HAP-1 (cell line): Measurements from ENCODE around the gene PDE1C.

ENCODE experiments used
- DNase-seq, 2 experiments: peaks; one replicate each; pipeline ENCODE4 v3.0.0-alpha.2; 2016 to 2020; ENCODE audit warnings: low spot score in 2 of 2
- H3K27me3 ChIP-seq: fragments of 250-450 bp; sonication (Bioruptor Pico); 2 replicates; pipeline ENCODE4 v1.5.1; 2020; ENCODE audit warnings: low read depth, mild to moderate bottlenecking, moderate library complexity
- H3K36me3 ChIP-seq: fragments of 250-450 bp; sonication (Bioruptor Pico); replicated peaks from 2 replicates; pipeline ENCODE4 v1.5.1; 2020; ENCODE audit warnings: mild to moderate bottlenecking
- H3K4me1 ChIP-seq: fragments of 250-450 bp; sonication (Bioruptor Pico); 2 replicates; pipeline ENCODE4 v1.5.1; 2020; ENCODE audit warnings: mild to moderate bottlenecking
- H3K4me3 ChIP-seq: fragments of 250-450 bp; sonication (Bioruptor Pico); 2 replicates; pipeline ENCODE4 v1.5.1; 2020; ENCODE audit warnings: mild to moderate bottlenecking, moderate library complexity
- H3K9me3 ChIP-seq: fragments of 250-450 bp; sonication (Bioruptor Pico); 2 replicates; pipeline ENCODE4 v1.5.1; 2020; ENCODE audit warnings: mild to moderate bottlenecking, moderate library complexity
- in situ Hi-C: fragments of 300-500 bp; cut with MboI; formaldehyde crosslinking; loops from 3 replicates; pipeline ENCODE4 v1.14.3; 2020; ENCODE audit warnings: low sequenced_read_pairs, inconsistent platforms, mixed read lengths

Gene PDE1C

GRCh38 chr7:31953432-31953831, 116.8 kb downstream of the PDE1C start:
- in situ Hi-C loops: no loop called here
- H3K27me3 ChIP-seq: no peaks in the 10 kb centered on the region
- no peak overlapping the region for H3K4me3 ChIP-seq
- no peaks in the 10 kb centered on the region for H3K36me3 ChIP-seq
- DNase-seq: no peak
- H3K9me3 ChIP-seq: no peaks in the 10 kb centered on the region
- no peaks in the 10 kb centered on the region for H3K4me1 ChIP-seq

GRCh38 chr7:31950091-31950755, 120.0 kb downstream of the PDE1C start:
- H3K36me3 ChIP-seq: no peaks in the 10 kb centered on the region
- H3K9me3 ChIP-seq: 0 out of 2 replicates have a peak, but pooled peaks cover 2% of the 10 kb centered on the region
- no peak for DNase-seq
- H3K27me3 ChIP-seq: no peaks in the 10 kb centered on the region
- H3K4me3 ChIP-seq: no peak overlapping the region
- in situ Hi-C loops: no loop called here
- no peaks in the 10 kb centered on the region for H3K4me1 ChIP-seq

- 0 out of 2 replicates have a peak, but pooled peaks cover 2% of the 10 kb centered on the region for H3K9me3 ChIP-seq
- H3K4me1 ChIP-seq: no peaks in the 10 kb centered on the region
- no peaks in the 10 kb centered on the region for H3K36me3 ChIP-seq
- in situ Hi-C loops: no loop called here
- H3K4me3 ChIP-seq: no peak overlapping the region
- DNase-seq: no peak
- H3K27me3 ChIP-seq: no peaks in the 10 kb centered on the region
These were observed 122.2 kb downstream of the PDE1C start for GRCh38 chr7:31948029-31948428.

- in situ Hi-C loops: no loop called here
- Histone ChIP-seq H3K9me3 (no peaks in the 10 kb centered on the region), H3K27me3 (no peaks in the 10 kb centered on the region), H3K4me1 (no peaks in the 10 kb centered on the region), H3K36me3 (no peaks in the 10 kb centered on the region), H3K4me3 (no peak overlapping the region)
- DNase-seq: no peak
These were observed 130.0 kb downstream of the PDE1C start for GRCh38 chr7:31940167-31940566.

GRCh38 chr7:31939076-31939475, 131.1 kb downstream of the PDE1C start:
- no peak for DNase-seq
- Histone ChIP-seq H3K27me3 (no peaks in the 10 kb centered on the region), H3K4me1 (no peaks in the 10 kb centered on the region), H3K4me3 (no peak overlapping the region), H3K9me3 (no peaks in the 10 kb centered on the region), H3K36me3 (no peaks in the 10 kb centered on the region)
- in situ Hi-C loops: no loop called here

GRCh38 chr7:31938650-31939049, 131.6 kb downstream of the PDE1C start:
- Histone ChIP-seq H3K4me3 (no peak overlapping the region), H3K9me3 (no peaks in the 10 kb centered on the region), H3K36me3 (no peaks in the 10 kb centered on the region), H3K4me1 (no peaks in the 10 kb centered on the region), H3K27me3 (no peaks in the 10 kb centered on the region)
- in situ Hi-C loops: no loop called here
- no peak for DNase-seq

- no peaks in the 10 kb centered on the region for H3K4me1 ChIP-seq
These were observed 132.2 kb downstream of the PDE1C start for GRCh38 chr7:31937982-31938381.

GRCh38 chr7:31935124-31936054, 134.8 kb downstream of the PDE1C start:
- no peaks in the 10 kb centered on the region for H3K4me1 ChIP-seq
- DNase-seq: no peak
- no peak overlapping the region for H3K4me3 ChIP-seq
- in situ Hi-C loops: no loop called here
- H3K36me3 ChIP-seq: no peaks in the 10 kb centered on the region
- H3K9me3 ChIP-seq: no peaks in the 10 kb centered on the region
- no peaks in the 10 kb centered on the region for H3K27me3 ChIP-seq

More at GRCh38 chr7:31937982-31938381, 132.2 kb downstream of the PDE1C start:
- Histone ChIP-seq H3K27me3 (no peaks in the 10 kb centered on the region), H3K9me3 (no peaks in the 10 kb centered on the region), H3K4me3 (no peak overlapping the region), H3K36me3 (no peaks in the 10 kb centered on the region)
- DNase-seq: no peak
- in situ Hi-C loops: no loop called here

GRCh38 chr7:31934551-31934950, 135.7 kb downstream of the PDE1C start:
- Histone ChIP-seq H3K4me1 (no peaks in the 10 kb centered on the region), H3K36me3 (no peaks in the 10 kb centered on the region), H3K27me3 (no peaks in the 10 kb centered on the region), H3K4me3 (no peak overlapping the region), H3K9me3 (no peaks in the 10 kb centered on the region)
- in situ Hi-C loops: no loop called here
- DNase-seq: no peak

- Histone ChIP-seq H3K4me1 (no peaks in the 10 kb centered on the region), H3K9me3 (no peaks in the 10 kb centered on the region), H3K4me3 (no peak overlapping the region), H3K27me3 (no peaks in the 10 kb centered on the region), H3K36me3 (no peaks in the 10 kb centered on the region)
- no peak for DNase-seq
- in situ Hi-C loops: no loop called here
These were observed 136.7 kb downstream of the PDE1C start for GRCh38 chr7:31933481-31933880.

- Histone ChIP-seq H3K36me3 (no peaks in the 10 kb centered on the region), H3K9me3 (no peaks in the 10 kb centered on the region), H3K4me1 (no peaks in the 10 kb centered on the region), H3K4me3 (no peak overlapping the region), H3K27me3 (no peaks in the 10 kb centered on the region)
- no peak for DNase-seq
- in situ Hi-C loops: no loop called here
These were observed 143.1 kb downstream of the PDE1C start for GRCh38 chr7:31926991-31927584.

- H3K4me1 ChIP-seq: no peaks in the 10 kb centered on the region
- in situ Hi-C loops: no loop called here
- no peak for DNase-seq
These were observed 144.3 kb downstream of the PDE1C start for GRCh38 chr7:31925753-31926454.

GRCh38 chr7:31924251-31924650, 146.0 kb downstream of the PDE1C start:
- Histone ChIP-seq H3K36me3 (no peaks in the 10 kb centered on the region), H3K27me3 (no peaks in the 10 kb centered on the region), H3K9me3 (no peaks in the 10 kb centered on the region), H3K4me1 (no peaks in the 10 kb centered on the region), H3K4me3 (no peak overlapping the region)
- no peak for DNase-seq
- in situ Hi-C loops: no loop called here

More at GRCh38 chr7:31925753-31926454, 144.3 kb downstream of the PDE1C start:
- H3K36me3 ChIP-seq: no peaks in the 10 kb centered on the region
- no peaks in the 10 kb centered on the region for H3K27me3 ChIP-seq
- no peaks in the 10 kb centered on the region for H3K9me3 ChIP-seq
- no peak overlapping the region for H3K4me3 ChIP-seq
